K562 (cell line): Measurements from ENCODE around the gene ELF2. TPM values are rescaled to one million over a fixed set of nuclear protein-coding genes. Genes with fewer than 3 reads are reported as not detected.

ENCODE experiments used
- ATAC-seq: fragments of 200-7000 bp; cut with Tn5 transposase; 3 replicates; pipeline ENCODE4 v1.9.1; 2020; ENCODE audit warnings: moderate library complexity
- BruUV-seq: library from RNA; stranded (reverse); fragments of 400-500 nt; replicated peaks from 2 replicates; lab custom pipeline; 2021; lab: Mats Ljungman, UMichigan
- CTCF ChIA-PET: fragments of 300-600 bp; formaldehyde crosslinking; extraction: SDS; loops from one replicate; lab custom pipeline; 2021; ENCODE audit warnings: low intra/inter-chr PET ratio; lab: Yijun Ruan, JAX
- POLR2A ChIA-PET: fragments of 300-600, 350-650 bp; sonication (Branson Sonifier 250); formaldehyde crosslinking; extraction: SDS; loops from one replicate; lab custom pipeline; 2021; ENCODE audit warnings: antibody characterized with exemption, inconsistent platforms; lab: Yijun Ruan, JAX
- DNase-seq, 4 experiments: peaks; one replicate each; pipeline versions ENCODE4 v3.0.0 to v3.0.0-alpha.2; 2011 to 2018; ENCODE audit warnings: low spot score in 3 of 4, mixed read lengths in 3 of 4; ENCODE audit errors: extremely low read depth in 1 of 4
- FAIRE-seq: peaks from 2 replicates; lab custom pipeline; 2011; peaks lifted over from hg19 to GRCh38; lab: Jason Lieb, UNC
- H2AFZ ChIP-seq: 2 replicates; pipeline ENCODE4 v1.6.0; 2011; ENCODE audit warnings: low read depth, low read length, control low read depth, inconsistent platforms
- H3K27ac ChIP-seq: fragments of 200-600 bp; 3 replicates; pipeline ENCODE4 v1.8.0; 2011; ENCODE audit warnings: low read depth, mild to moderate bottlenecking, control low read depth, inconsistent platforms, low read length, moderate library complexity, mixed read lengths; ENCODE audit errors: extremely low read depth
- H3K27me3 ChIP-seq, 2 experiments: fragments of 300-600 bp in 1 of 2; 2 replicates in 1 of 2; 3 replicates in 1 of 2; pipeline versions ENCODE4 v1.6.0 to v1.8.0; 2011; ENCODE audit warnings: inconsistent platforms in 2 of 2, low read length in 2 of 2, mild to moderate bottlenecking in 1 of 2, mixed read lengths in 1 of 2, moderate library complexity in 1 of 2; ENCODE audit not compliant: control insufficient read depth in 2 of 2, insufficient read depth in 2 of 2
- H3K36me3 ChIP-seq: fragments of 300-600 bp; 3 replicates; pipeline ENCODE4 v1.8.0; 2011; ENCODE audit warnings: mild to moderate bottlenecking, low read length, inconsistent platforms; ENCODE audit not compliant: control insufficient read depth, insufficient read depth
- H3K4me1 ChIP-seq, 2 experiments: fragments of 200-600 bp in 1 of 2; replicated peaks in 1 of 2; 2 replicates in 1 of 2; 3 replicates in 1 of 2; pipeline versions ENCODE4 v1.5.1 to v1.8.0; 2011; ENCODE audit warnings: inconsistent platforms in 2 of 2, low read length in 2 of 2, mild to moderate bottlenecking in 1 of 2, mixed read lengths in 1 of 2, moderate library complexity in 1 of 2; ENCODE audit not compliant: control insufficient read depth in 2 of 2, insufficient read depth in 2 of 2
- H3K4me2 ChIP-seq: 2 replicates; pipeline ENCODE4 v1.6.1; 2011; ENCODE audit warnings: low read length, control low read depth, inconsistent platforms, mixed read lengths; ENCODE audit not compliant: insufficient read depth
- H3K4me3 ChIP-seq: fragments of 200-600 bp; sonication (generic), shearing (Covaris generic); 2 replicates; pipeline ENCODE4 v1.5.1; 2016; ENCODE audit warnings: control low read depth, inconsistent platforms
- H3K79me2 ChIP-seq: fragments of 200-600 bp; 3 replicates; pipeline ENCODE4 v1.8.0; 2011; ENCODE audit warnings: low read length, inconsistent platforms; ENCODE audit not compliant: control insufficient read depth, insufficient read depth
- H3K9ac ChIP-seq, 2 experiments: 2 replicates each; pipeline versions ENCODE4 v1.6.0 to v1.6.1; 2011; ENCODE audit warnings: low read depth in 2 of 2, low read length in 2 of 2, control low read depth in 1 of 2, inconsistent platforms in 1 of 2, mild to moderate bottlenecking in 1 of 2, mixed read lengths in 1 of 2; ENCODE audit not compliant: insufficient read depth in 1 of 2
- H3K9me1 ChIP-seq: one replicate; pipeline ENCODE4 v1.6.0; 2011; ENCODE audit warnings: inconsistent platforms, mild to moderate bottlenecking, low read length, moderate library complexity; ENCODE audit not compliant: control insufficient read depth, insufficient read depth
- H3K9me3 ChIP-seq: replicated peaks from 2 replicates; pipeline ENCODE4 v1.5.1; 2011; ENCODE audit warnings: low read depth, low read length, inconsistent platforms; ENCODE audit not compliant: control insufficient read depth, insufficient read depth
- H4K20me1 ChIP-seq: replicated peaks from 2 replicates; pipeline ENCODE4 v1.6.1; 2011; ENCODE audit warnings: low read length, inconsistent platforms, mixed read lengths; ENCODE audit not compliant: control insufficient read depth, insufficient read depth
- MTF1 ChIP-seq: fragments of 250-450 bp; sonication (Bioruptor Pico); IDR thresholded peaks from 2 replicates; pipeline ENCODE4 v1.9.0; 2021; ENCODE audit warnings: moderate library complexity, mild to moderate bottlenecking, inconsistent platforms, borderline replicate concordance
- PHF21A ChIP-seq: fragments of 450-650 bp; IDR thresholded peaks from 2 replicates; pipeline ENCODE4 v1.6.1; 2017; ENCODE audit warnings: low read depth, borderline replicate concordance
- PML ChIP-seq: IDR thresholded peaks from 2 replicates; pipeline ENCODE4 v1.6.1; 2012; ENCODE audit warnings: low read length, inconsistent platforms
- PYGO2 ChIP-seq: fragments of 450-650 bp; IDR thresholded peaks from 2 replicates; pipeline ENCODE4 v1.6.1; 2016; ENCODE audit warnings: mild to moderate bottlenecking, missing genetic modification characterization, moderate library complexity, missing compliant biosample characterization
- TCF15 ChIP-seq: fragments of 250-450 bp; sonication (Bioruptor Pico); IDR thresholded peaks from 2 replicates; pipeline ENCODE4 v1.8.0; 2022; ENCODE audit warnings: moderate library complexity, mild to moderate bottlenecking, inconsistent platforms
- ZBTB40 ChIP-seq, 2 experiments: fragments of 450-650 bp in 1 of 2; sonication (generic) in 1 of 2; formaldehyde crosslinking in 1 of 2; IDR thresholded peaks; 2 replicates each; pipeline versions ENCODE4 v1.7.1 to v1.9.0; 2016 to 2022; ENCODE audit warnings: inconsistent platforms in 1 of 2, mild to moderate bottlenecking in 1 of 2, missing genetic modification reagents in 1 of 2
- ZC3H8 ChIP-seq: fragments of 450-650 bp; IDR thresholded peaks from 2 replicates; pipeline ENCODE4 v1.6.1; 2017
- ZNF140 ChIP-seq: fragments of 250-450 bp; sonication (Bioruptor Pico); IDR thresholded peaks from 2 replicates; pipeline ENCODE4 v1.8.0; 2021; ENCODE audit warnings: moderate library complexity, mild to moderate bottlenecking, inconsistent platforms
- ZNF280B ChIP-seq: fragments of 250-450 bp; sonication (Bioruptor Pico); IDR thresholded peaks from 2 replicates; pipeline ENCODE4 v1.5.1; 2021; ENCODE audit warnings: mild to moderate bottlenecking
- ZNF551 ChIP-seq: fragments of 250-450 bp; sonication (Bioruptor Pico); IDR thresholded peaks from 2 replicates; pipeline ENCODE4 v1.5.0; 2021; ENCODE audit warnings: mild to moderate bottlenecking, moderate library complexity
- WGBS: fragments of 100-300 bp; shearing (Covaris generic); methylation state at CpG from one replicate; pipeline ENCODE4 v1.1.6; 2016; ENCODE audit warnings: low coverage, mixed read lengths; ENCODE audit not compliant: insufficient coverage; ENCODE audit errors: missing lambda C conversion rate; 5-methylcytosine and 5-hydroxymethylcytosine counted together
- in situ Hi-C: fragments of 300-500 bp; cut with MboI; formaldehyde crosslinking; loops from 4 replicates; pipeline ENCODE4 v1.15.0; 2018; ENCODE audit warnings: inconsistent platforms, mixed read lengths
- intact Hi-C: fragments of 100-400 bp; cut with micrococcal nuclease; formaldehyde crosslinking; loops from 2 replicates; pipeline ENCODE4 v1.14.2; 2022
- polyA plus RNA-seq, 8 experiments: library from polyadenylated mRNA; depleted of rRNA in 4 of 8; stranded (reverse) in 5 of 8; unstranded in 3 of 8; fragments of >200 nt; fragmentation: Nextera tagmentation in 2 of 8; fragmentation: Illumina TruSeq in 1 of 8; extraction: Ambion mirVana in 2 of 8; extraction: Trizol in 1 of 8; gene quantifications; 2 replicates each; pipeline versions ENCODE4 v1.2.1 to v1.2.3, GENCODE V29; 2011 to 2014; ENCODE audit warnings: inconsistent platforms in 1 of 8, missing spikeins in 1 of 8
- total RNA-seq, 7 experiments: library from RNA; depleted of rRNA in 6 of 7; stranded (reverse); fragments of >200 nt in 6 of 7; fragmentation: Illumina TruSeq in 2 of 7; extraction: Trizol in 2 of 7; gene quantifications; 2 replicates each; pipeline versions ENCODE4 v1.2.1 to v1.2.3, GENCODE V29; 2011 to 2021; ENCODE audit warnings: low replicate concordance in 1 of 7

Gene ELF2
- total and polyA plus RNA-seq, 9 of the 15 experiments (the other 6 are each of a cell fraction or from before 2014, with no cell fraction given): 9.4 to 58.7 (median 41.6) TPM

GRCh38 chr4:139028191-139028661 is 148.8 kb downstream of the ELF2 start:
- in situ Hi-C loops: loop anchor here (25.0 kb wide), 1 partner anchor 509 kb away; no protein-coding TSS in a partner anchor
- H3K27me3 ChIP-seq: no peaks in the 10 kb centered on the region
- BruUV-seq: no TSS peak
- peaks cover 36% of the 10 kb centered on the region; the same call in 2 of the 3 replicates for H3K36me3 ChIP-seq
- H3K79me2 ChIP-seq: peaks cover 88% of the 10 kb centered on the region
- intact Hi-C loops: no loop called here
- peaks cover 0 to 3% of the 10 kb centered on the region in 2 experiments; a peak in 2 of 5 replicates for H3K4me1 ChIP-seq
- 86% methylated on average over 11 of the region's 11 CpGs for WGBS
- H3K4me3 ChIP-seq: no peak overlapping the region
- ChIA-PET CTCF (no interaction called here), POLR2A (interaction anchor here (0.6 to 4.3 kb wide), 5 partner anchors 9 to 267 kb away, joined by 3 to 52 read pairs (median 4); no protein-coding TSS in a partner anchor)
- H2AFZ ChIP-seq: no peak overlapping the region
- ATAC-seq (no peak), FAIRE-seq (peak; percentile 26), DNase-seq (no peak)
- H3K27ac ChIP-seq: no peak overlapping the region
- H3K9ac ChIP-seq: peak overlapping the region in 1 of 2 experiments; percentile 77; a peak in 1 of 4 replicates
- H3K9me3 ChIP-seq: no peaks in the 10 kb centered on the region
- no peaks in the 10 kb centered on the region for H3K9me1 ChIP-seq
- no peaks in the 10 kb centered on the region; the same call in 1 of the 2 replicates for H4K20me1 ChIP-seq
- H3K4me2 ChIP-seq: no peak overlapping the region
- TF ChIP-seq ZNF280B (CRISPR knock-in tag) (no peak), MTF1 (CRISPR knock-in tag) (no peak), ZC3H8 (no peak), PYGO2 (no peak), PHF21A (no peak), ZBTB40 (IDR thresholded peaks at IDR 0.05) (no peak), ZBTB40 (CRISPR knock-in tag; IDR thresholded peaks at IDR 0.05) (no peak), PML (no peak), ZNF140 (no peak), ZNF551 (no peak), TCF15 (CRISPR knock-in tag) (no peak)
